ENCODE measurements around the gene IQSEC3.
"Not testable (repeated sequence)": the region's sequence is repeated elsewhere in the genome, so short reads cannot be mapped to it uniquely, and the experiment has no call there.

IQSEC3 gene

GRCh38 chr12:111699-112493 lies 45.3 kb downstream of the IQSEC3 start:
- no peak for DNase-seq (ENCODE audit: low read depth)

GRCh38 chr12:113347-113746 lies 46.8 kb downstream of the IQSEC3 start:
- no peak for DNase-seq (ENCODE audit: low read depth)

- no peak for DNase-seq (ENCODE audit: low read depth)
Measured at GRCh38 chr12:114626-115211, 48.2 kb downstream of the IQSEC3 start.

GRCh38 chr12:115518-115917 lies 49.0 kb downstream of the IQSEC3 start:
- DNase-seq (ENCODE audit: low read depth): no peak

- no peak for DNase-seq (ENCODE audit: low read depth)
Measured at GRCh38 chr12:115960-116915, 49.7 kb downstream of the IQSEC3 start.

GRCh38 chr12:117311-117710 lies 50.7 kb downstream of the IQSEC3 start:
- no peak for DNase-seq (ENCODE audit: low read depth)

GRCh38 chr12:117816-118345 lies 51.3 kb downstream of the IQSEC3 start:
- no peak for DNase-seq (ENCODE audit: low read depth)

GRCh38 chr12:118591-118990 lies 52.0 kb downstream of the IQSEC3 start:
- no peak for DNase-seq (ENCODE audit: low read depth)

- no peak for DNase-seq (ENCODE audit: low read depth)
Measured at GRCh38 chr12:120951-121350, 54.4 kb downstream of the IQSEC3 start.

GRCh38 chr12:121647-122046 lies 55.1 kb downstream of the IQSEC3 start:
- DNase-seq (ENCODE audit: low read depth): no peak

- DNase-seq (ENCODE audit: low read depth): no peak
Measured at GRCh38 chr12:125075-125474, 58.5 kb downstream of the IQSEC3 start.

- DNase-seq (ENCODE audit: low read depth): no peak
Measured at GRCh38 chr12:125566-125965, 59.0 kb downstream of the IQSEC3 start.

GRCh38 chr12:128079-128478 lies 61.5 kb downstream of the IQSEC3 start:
- no peak for DNase-seq (ENCODE audit: low read depth)

GRCh38 chr12:129001-129400 lies 62.4 kb downstream of the IQSEC3 start:
- DNase-seq (ENCODE audit: low read depth): no peak

GRCh38 chr12:130519-130918 lies 64.0 kb downstream of the IQSEC3 start:
- no peak for DNase-seq (ENCODE audit: low read depth)

- no peak for DNase-seq (ENCODE audit: low read depth)
Measured at GRCh38 chr12:131008-131407, 64.4 kb downstream of the IQSEC3 start.

GRCh38 chr12:131732-132495 lies 65.3 kb downstream of the IQSEC3 start:
- DNase-seq (ENCODE audit: low read depth): no peak

- DNase-seq (ENCODE audit: low read depth): not testable (repeated sequence)
Measured at GRCh38 chr12:133616-134232, 67.2 kb downstream of the IQSEC3 start.

- DNase-seq (ENCODE audit: low read depth): no peak
Measured at GRCh38 chr12:135138-135537, 68.6 kb downstream of the IQSEC3 start.

GRCh38 chr12:138171-138897 lies 71.8 kb downstream of the IQSEC3 start:
- no peak for DNase-seq (ENCODE audit: low read depth)
